GM21528 (cell line): ENCODE data around the gene RPL38.

Source experiments
- ATAC-seq: cut with Tn5 transposase; IDR thresholded peaks from one replicate; pipeline ENCODE4 v1.9.1; 2021; ENCODE audit warnings: mild to moderate bottlenecking, moderate library complexity; ENCODE audit not compliant: unreplicated experiment, low FRiP score

RPL38 gene

DNA sequence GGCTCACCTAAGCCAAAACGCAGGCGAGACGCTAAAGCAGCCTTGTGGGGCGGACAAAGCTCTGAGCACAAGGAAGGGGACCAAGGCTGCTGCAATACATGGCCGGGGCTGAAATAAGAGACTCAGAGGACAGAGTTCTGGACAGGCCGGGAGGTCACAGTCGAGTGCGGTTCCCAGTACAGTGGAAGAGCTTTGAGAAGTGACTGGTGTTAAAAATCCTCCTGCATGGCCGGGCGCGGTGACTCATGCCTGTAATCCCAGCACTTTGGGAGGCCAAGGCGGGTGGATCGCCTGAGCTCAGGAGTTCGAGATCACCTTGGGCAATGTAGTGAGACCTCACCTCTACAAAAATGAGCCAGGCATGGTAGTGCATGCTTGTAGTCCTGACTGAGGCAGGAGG is 20.4 kb downstream of the RPL38 start:
- no peak for ATAC-seq

DNA sequence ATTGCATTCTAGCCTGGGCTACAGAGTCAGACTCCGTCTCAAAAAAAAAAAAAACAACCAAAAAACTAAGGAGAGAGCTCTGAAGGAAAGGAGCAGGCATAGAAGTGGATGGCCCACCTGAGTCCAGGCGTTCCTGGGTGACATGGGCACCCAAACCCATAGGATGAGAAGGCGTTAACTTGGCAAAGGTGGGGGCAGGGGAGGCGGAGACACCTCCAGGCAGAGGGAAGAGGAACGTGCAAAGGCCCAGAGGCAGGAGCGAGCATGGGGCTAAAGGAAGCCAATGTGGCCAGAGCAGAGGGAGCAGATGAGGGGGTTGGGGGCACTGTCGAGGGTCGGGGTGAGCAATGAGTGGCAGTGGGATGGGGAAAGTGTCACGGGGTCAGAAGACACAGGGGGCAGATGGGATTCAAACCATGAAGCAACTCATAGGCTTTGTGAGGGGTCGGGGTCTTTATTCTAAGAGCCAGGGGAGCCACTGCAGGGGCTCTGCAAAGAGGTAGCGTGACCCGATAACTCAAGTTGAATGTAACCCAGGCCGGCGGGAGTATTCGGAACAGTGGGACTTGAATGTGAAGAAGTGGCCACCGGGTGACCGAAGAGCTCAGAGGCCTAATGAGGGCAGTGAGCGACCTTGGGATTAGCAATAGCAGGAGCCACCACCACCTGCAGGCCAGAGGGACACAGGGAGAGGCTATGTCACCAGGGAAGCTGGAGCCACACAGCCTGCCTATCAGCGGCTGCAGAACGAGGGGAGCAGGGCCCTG is 21.7 kb downstream of the RPL38 start:
- no peak for ATAC-seq

DNA sequence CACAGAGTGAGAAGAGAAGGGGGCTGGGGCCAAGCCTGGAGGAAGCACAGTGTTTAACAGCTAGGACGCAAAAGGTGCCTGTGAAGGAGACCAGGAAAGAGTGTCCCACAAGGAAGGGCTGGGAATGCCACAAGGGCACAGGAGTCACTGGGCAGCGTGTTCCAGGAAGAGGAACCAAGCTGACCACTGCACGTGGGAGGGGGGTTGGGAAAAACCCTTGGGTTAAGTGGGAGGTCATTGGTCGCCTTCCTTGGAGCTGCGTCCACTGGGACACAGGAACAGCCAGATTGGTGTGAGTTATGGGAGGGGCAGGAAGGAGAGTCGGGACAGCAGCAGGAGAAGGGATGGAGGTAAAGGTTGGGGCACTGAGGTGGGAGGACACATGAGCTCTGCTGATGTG is 22.8 kb downstream of the RPL38 start:
- ATAC-seq, result no peak

DNA sequence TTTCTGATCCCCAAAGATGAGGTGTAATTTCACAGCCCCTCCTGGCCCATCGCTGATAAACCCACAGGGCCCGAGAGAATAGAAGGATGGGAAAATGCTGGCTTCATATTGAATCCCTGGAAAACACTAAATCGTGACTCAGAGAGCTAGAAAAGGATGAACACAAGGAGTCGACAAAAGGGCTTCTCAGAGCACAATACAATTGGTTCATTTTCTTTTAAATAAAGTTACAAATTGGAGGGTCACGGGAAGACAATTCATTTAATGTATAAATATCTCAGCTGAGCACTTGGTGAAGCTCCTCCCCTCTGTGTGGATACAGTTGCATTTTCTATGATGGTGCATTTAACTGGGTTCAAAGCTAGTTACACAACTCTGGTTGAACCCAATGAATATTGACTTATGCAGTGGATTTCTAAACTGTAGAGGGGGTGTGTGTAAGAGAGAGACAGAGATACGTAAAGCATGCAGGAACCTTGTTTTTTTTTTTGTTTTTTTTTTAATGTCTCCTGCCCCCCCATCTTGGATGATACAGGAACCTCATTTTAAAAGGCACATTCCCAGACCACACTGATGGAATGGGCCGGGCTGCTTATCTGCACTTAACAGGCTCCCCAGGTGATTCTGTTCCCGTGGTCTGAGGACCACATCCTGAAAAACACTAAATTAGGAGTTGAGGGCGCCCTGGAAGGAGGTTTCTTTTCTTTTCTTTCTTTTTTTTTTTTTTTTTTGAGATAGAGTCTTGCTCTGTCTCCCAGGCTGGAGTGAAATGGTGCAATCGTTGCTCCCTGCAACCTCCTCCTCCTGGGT is 24.0 kb downstream of the RPL38 start:
- no peak for ATAC-seq

DNA sequence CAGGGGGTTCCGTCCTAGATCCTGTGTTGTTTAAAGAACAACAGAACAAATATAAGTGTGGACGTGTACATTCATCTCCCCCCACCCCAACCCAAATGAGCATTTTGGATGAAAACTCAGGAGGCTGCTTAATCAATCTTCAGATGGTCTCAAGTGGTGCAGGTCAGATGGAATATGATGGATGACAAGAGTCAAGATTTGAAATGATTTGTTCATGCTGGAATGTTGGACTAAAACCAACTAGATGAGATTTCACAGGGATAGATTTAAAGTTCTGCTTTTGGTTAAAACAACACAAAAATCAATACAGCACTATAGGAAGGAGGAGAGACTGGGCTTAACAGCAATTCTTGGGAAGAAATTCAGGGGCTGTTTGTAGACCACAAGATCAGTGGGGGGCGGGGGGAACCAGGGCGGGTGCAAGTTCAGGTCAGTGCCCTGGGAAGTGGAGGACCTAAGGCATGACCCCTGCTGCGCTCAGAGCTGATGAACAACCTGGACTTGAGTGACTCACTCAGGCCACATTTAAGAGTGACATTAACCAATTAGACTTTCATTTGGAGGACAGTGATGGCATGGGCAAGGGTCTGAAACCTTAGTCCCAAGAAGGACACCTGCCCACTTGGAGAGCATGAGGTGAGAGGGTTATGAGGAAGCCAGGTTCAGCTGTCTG is 25.0 kb downstream of the RPL38 start:
- no peak for ATAC-seq

DNA sequence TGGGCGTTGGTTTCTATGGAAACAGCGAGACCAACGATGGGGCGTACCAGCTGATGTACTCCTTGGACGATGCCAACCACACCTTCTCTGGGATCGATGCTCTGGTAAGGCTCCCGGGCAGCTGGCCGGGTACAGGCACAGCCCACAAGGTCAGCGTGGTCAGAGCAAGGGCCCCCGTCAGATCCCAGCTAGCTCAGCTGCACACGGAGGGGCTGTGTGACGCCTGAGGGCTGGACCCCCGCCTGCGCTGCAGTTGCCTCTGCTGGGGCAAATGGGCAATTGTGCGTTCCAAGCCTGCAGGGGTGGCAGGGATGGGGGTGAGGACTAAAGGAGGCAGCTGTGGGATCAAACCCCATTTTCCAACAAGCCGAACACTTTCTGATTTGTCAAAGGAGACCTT is 27.4 kb downstream of the RPL38 start:
- ATAC-seq, result no peak

DNA sequence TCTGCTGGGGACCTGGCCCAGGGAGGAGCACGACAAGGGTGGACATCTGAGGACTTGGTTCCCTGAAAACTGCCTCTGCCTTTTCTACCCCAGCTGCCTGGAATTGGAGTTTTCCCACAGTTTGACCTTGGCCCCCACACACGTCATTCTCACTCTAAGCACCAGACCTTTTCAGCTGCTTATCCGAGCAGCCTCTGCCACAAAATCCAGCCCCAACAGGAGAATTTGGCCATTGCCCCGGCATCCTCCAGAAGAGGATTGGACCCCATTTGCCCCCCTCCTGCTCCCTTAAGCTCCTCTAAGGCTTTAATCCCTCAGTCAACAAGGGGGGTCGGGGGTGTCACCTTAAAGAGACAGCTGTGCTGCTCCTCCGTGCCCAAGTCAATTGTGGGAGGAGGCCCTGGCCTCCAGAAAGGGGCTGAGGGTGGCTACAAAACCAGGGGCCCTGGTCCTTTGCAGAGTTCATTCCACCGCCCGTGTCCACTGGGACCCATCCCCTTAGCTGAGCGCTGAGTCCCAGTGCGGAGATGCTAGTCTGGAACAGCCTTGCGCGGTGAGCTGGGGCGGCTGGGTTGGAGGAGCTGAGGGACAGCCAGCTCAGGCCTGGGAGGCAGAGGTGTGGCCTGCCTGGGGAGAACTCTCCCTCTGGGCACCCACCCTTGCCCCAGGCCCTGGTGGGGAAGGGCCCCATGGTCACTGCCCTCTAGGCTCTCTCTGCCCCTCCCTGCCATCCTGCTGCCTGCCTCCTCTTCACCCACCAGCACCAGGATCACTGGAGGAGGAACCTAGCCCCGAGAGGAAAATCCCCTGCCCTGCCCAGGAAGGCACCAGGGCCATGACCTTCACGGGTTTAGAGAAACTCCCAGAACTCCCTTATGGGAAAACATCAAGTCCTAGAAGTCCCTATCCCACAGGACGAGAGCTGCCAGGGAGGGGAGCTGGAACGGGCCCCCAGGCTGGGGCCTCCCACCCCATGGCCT is 28.7 kb downstream of the RPL38 start:
- ATAC-seq, result no peak

DNA sequence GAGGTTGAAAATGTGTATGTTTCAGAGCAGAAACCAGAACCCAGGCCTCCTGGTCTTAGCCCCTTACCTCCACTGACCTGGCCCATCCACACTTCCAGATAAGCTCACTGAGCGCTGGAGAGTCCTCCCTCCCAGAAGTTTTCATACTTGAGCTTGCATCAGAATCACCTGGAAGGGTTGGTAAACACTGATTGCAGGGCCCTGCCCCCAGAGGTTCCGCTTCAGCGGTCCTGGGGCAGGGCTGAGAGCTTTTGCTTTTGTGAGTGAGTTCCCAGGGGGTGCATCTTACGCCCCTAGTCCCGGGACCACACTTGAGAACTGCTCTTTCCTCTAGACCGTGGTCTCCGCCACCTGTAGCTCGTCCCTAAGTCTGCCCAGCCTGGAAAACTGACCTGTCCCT is 30.5 kb downstream of the RPL38 start:
- ATAC-seq, result no peak

DNA sequence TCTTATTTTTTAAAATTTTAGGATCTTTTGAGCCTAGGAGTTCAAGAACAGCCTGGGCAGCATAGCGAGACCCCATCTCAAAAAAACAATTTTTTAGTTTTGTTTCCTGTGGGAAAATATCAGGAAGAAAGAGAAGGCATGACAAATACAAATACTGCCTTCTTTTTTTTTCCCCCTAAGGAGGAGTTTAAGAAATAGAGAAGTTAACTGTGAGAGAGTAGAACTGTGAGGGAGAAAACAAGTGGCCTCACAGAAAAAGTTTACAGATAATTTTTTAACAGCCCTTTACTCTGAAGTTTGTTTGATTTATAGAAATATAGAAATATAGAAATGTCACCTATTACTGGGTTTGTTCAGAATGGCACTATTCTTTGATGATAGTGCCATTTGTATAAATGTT is 31.0 kb downstream of the RPL38 start:
- ATAC-seq, result no peak

DNA sequence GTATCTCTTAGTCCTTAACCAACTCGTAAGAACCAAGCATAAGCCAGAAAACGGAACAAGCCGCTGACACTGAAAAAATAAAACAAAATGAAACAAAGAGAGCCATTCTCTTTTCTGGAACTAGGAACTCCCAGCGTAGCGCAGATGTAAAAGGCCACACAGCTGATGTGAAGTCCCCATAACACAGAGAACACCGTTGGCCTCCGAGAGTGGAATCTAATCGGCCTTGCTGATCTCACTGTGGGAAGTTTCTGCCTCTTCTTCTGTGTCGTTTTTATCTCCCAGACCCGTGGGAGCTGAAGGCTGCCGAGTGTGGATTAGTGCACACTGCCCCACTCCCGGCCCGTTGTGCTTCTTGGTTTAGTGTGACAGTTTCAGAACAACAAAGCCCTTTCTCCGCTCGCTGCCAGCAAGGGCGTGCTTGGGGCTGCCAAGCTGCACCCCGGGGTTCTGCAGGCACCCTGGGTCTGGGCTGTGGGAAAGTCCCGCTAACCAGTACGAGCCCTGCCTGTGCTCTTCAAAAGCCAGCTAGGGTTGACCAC is 31.6 kb downstream of the RPL38 start:
- no peak for ATAC-seq

DNA sequence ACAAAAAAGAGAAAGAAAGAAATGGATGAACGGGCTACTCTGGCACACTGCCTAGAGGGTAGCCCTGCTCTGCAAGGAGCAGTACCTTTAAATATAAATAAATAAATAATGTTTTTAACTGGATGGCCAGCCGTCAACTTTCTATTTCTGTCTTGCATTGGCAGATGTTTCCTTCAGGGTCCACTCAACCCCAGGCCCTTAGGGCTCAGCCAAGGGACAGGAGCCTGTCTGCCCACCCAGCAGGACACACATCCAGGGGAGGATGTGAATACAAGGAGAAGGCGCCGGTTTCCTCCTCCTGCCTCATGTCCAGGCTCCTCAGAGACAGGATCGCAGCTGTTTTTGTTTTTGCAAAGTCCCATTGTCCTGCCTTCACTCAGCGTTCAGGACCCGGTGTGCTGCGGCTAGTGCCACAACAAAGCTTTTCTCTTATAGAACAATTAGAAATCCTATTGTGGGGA is 32.5 kb downstream of the RPL38 start:
- no peak for ATAC-seq

DNA sequence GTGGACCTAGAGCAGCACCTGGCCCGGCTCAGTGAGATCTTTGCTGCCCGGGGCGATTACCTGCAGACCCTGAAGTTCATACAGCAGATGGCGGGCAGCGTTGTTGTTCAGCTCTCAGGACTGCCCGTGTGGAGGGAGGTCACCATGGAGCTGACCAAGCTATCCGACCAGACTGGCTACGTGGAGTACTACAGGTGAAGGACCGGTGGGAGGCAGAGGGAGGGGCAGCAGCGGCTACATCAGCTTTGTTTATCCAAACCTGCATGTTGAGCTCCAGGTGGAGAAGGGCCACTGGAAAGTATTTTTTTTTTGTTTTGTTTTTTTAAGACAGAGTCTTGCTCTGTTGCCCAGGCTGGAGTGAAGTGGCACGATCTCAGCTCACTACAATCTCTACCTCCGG is 33.8 kb downstream of the RPL38 start:
- ATAC-seq, result no peak

DNA sequence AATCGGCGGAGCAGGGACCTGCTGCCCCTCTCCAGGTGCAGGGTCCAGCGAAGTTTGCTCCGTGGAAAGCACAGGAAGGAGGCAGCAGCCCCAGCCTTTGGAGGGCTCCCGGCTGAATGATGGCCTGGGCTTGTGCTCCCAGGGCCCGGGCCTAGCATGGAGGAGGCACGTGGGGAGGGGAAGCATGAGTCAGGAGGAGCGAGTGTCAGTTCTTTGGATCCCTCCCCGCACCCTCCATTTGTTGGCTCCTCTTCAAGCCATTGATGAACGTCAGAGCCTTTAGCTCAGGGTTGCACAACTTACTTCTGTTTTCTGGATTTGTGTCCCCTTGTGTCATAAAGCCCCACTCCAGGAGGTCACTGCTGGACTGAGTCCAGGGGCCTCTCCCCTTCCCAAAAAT is 35.7 kb downstream of the RPL38 start:
- ATAC-seq, result no peak

DNA sequence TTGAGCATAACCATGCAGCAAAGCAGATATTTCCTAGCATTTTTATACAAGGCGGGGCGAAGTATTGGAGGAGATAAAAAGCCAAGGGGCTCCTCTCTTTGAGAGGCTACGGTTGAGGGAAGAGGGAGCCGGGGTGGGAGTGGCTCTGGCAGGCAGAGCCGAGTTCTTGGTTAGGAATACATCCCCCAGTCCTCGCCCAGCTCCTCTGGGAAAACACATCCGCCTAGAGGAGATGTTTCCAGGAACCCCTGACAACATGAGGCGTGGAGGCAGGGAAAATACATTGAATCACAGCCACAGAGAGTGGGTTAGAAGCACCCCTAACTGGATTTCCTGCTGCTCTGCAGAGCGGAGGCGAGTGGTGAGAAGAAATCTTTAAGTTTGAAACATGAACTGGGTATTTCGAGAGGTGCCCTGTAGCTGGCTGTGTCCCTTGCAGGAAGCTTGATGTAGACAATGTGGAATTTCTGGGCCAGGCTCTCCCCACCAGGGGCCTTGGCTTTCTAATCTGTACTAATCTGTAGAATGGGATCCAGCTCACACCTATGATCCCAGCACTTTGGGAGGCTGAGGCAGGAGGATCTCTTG is 37.2 kb downstream of the RPL38 start:
- no peak for ATAC-seq

DNA sequence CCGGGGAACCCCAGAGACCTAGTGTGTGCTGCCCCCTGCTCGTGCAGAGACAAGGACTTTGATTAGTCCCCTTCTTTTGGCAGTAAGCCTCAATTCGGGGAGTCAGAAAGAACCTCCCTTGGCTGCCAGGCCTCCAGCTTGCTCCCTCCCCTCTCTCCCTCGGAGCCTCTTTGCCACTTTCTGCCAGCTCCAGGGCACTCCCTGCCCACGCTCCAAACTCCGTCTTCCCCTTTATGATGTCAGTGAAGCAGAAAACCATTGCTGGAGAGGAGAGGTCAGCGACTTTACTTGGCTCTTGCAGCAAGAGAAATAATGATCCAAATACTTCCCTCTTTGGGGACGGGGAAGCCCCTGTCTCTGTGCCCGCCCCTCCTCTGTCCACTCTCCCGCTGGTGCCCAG is 38.0 kb downstream of the RPL38 start:
- no peak for ATAC-seq

DNA sequence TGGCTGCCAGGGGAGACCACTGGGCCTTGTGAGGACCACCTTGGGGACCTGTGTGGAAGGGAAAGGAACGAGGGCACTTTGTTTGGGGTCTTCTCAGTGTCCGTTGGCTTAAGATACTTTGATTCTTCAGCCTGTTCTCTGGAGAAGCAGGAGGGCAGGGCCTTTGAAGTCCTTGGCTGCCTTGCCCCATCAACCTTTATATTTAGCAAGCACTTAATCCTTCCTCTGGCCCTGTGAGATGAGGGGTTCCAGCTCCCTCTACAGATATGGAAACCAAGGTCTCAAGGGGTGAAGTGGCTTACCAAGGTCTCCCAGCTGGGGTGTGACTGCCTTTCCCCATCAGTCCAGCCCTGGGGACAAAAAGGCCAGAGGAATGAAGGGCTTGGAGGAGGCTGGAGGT is 38.4 kb downstream of the RPL38 start:
- no peak for ATAC-seq

DNA sequence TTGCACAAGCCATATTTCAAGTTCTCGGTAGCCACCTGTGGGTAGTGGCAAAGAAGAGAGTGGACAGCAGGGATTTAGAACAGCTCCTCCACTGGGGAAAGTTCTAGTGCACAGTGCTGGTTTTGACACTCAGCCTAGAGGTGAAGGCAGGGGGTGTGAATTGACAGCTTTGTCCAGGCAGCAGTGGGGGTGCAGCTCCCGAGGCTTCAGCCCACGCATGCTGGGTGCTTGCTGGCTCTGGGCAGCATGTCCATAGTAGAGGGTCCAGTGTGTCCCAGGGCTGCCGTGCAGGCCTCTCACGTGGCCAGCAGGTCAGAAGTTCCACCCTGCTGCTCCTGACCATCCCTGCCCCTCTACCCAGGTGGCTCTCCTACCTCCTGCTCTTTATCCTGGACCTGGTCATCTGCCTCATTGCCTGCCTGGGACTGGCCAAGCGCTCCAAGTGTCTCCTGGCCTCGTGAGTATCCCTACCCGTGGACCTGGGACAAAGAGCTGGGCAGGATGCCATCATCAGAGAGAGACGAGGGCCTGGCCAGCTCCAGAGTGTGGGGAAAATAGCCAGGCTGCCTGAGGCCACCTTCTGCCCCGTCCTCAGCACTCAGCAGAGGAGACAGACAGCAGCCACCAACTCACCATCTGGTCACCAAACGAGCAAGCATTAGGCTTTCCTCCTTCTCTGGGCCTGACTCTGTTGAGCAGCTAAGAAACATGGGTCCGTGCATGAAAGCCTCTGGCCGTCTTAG is 39.7 kb downstream of the RPL38 start:
- ATAC-seq, result no peak

DNA sequence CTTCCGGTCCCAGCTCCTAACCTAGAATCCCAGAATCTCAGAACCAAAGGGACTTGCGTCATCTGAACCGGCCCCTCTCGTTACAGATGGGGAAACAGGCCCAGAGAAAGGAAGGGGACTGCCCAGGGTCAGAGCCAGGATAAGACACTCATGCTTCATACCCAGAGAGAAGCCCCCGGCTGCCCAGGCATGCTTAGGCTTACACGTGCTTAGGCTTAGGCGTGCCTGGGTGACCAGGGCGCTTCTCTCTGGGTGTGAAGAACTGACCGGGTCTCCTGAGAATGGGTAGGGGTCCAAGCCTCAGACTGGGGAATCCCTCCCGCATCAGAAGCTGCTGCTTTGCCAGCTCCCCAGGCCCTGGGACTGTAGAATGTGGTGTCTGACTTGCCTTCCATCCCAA is 40.6 kb downstream of the RPL38 start:
- ATAC-seq, result no peak

DNA sequence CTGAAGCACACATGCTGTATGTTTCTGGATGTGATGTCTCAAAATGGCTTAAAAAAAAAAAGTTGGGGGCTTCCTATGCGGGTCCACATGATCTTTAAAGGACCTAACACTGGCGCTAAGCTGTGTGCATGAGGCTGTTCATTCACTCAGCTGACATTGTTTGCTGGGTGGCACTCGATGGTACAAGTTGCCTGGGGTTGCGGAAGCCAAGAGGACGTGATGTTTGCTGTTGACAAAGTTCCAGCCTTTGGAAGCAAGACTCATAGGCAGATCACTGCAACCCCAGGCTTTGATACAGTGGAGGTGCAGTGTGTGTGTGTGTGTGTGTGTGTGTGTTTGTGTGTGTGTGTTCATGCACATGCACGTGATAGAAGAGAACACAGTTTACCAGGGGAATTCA is 41.1 kb downstream of the RPL38 start:
- no peak for ATAC-seq
